ENCODE measurements around the gene NEK3.

GRCh38 chr13:52127783-52128702 is 31.4 kb downstream of the NEK3 start:
- TF ChIP-seq CTCF (IDR thresholded peaks at IDR 0.05; ENCODE audit: low read length) (peak; percentile 85), EZH2 (IDR thresholded peaks at IDR 0.05; ENCODE audit: borderline replicate concordance, low read length) (no peak)
